ENCODE results near the gene PRXL2C. TPM values are rescaled to one million over a fixed set of nuclear protein-coding genes. Genes with fewer than 3 reads are reported as not detected.
"Not testable (repeated sequence)": the region's sequence is repeated elsewhere in the genome, so short reads cannot be mapped to it uniquely, and the experiment has no call there.

The PRXL2C gene, protein sequence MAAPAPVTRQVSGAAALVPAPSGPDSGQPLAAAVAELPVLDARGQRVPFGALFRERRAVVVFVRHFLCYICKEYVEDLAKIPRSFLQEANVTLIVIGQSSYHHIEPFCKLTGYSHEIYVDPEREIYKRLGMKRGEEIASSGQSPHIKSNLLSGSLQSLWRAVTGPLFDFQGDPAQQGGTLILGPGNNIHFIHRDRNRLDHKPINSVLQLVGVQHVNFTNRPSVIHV
- 10 to 100 TPM in 3 of 6 donors, 1 to 10 TPM in 3; 8.9 to 14.5 (median 10.6) TPM for polyA plus RNA-seq (ENCODE audit: low read depth in 6 of 6)

DNA sequence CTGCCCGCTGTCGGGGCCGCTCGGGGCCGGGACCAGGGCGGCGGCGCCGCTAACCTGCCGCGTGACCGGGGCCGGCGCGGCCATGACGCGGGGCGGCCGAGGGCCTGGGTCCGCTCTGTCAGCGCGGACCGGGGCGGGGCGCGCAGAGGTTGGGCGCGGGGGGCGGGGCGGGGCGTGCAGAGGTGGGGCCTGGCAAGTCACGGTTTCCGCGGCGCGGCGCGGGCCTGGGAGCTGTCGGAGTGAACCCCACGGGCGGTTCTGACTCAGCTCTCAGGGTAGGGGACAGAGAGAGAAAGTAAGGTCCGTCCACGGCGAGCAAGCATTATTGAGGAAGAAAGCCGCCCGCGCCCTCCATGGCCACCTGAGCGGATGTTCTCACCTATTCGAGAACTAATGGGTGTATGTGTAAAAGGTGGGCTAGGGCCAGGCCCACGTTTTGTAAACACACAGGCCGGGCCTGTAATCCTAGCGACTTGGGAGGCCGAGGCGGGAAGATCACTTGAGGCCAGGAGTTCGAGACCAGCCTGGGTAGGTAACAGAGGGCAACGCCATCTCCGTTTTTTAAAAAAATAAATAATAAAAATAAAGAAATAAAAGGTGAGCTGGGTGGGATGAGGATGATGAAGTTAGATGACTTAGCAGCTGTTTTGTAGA is at the start of gene PRXL2C:
PRXL2C (minus strand) TSS at position 120 of the 654 bp plus-strand sequence; CDS start at position 84, 36 bp downstream.
- H3K27ac Mint-ChIP-seq, result peak within 1 kb of the TSS; percentile 97 to 100 (median 99)
- peaks cover 0 to 2% (median 0%) of the 10 kb centered on the region in 7 donors for H3K9me3 Mint-ChIP-seq
- H3K4me1 Mint-ChIP-seq, result peaks cover 18 to 24% (median 21%) of the 10 kb centered on the region in 3 donors
- DNase-seq (peak; percentile 73), ATAC-seq (ENCODE audit: low read depth in 2 of 2) (peak; percentile 69 to 70)
- no peaks in the 10 kb centered on the region for H3K36me3 Mint-ChIP-seq
- peak within 1 kb of the TSS; percentile 90 to 97 (median 96) for H3K4me3 Mint-ChIP-seq
- peaks cover 0 to 6% (median 0%) of the 10 kb centered on the region in 3 donors for H3K27me3 Mint-ChIP-seq

DNA sequence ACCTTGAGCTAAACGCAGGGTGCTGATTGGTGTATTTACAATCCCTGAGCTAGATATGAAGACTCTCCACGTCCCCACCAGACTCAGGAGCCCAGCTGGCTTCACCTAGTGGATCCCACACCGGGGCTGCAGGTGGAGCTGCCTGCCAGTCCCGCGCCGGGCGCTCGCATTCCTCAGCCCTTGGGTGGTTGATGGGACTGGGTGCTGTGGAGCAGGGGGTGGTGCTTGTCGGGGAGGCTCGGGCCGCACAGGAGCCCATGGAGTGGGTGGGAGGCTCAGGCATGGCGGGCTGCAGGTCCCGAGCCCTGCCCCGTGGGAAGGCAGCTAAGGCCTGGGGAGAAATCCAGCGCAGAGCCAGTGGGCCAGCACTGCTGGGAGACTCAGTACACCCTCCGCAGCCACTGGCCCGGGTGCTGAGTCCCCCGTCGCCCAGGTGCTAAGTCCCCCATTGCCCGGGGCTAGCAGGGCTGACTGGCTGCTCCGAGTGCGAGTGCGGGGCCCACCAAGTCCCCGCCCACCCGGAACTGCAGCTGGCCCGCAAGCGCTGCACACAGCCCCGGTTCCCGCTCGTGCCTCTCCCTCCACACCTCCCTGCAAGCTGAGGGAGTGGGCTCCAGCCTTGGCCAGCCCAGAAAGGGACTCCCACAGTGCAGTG is 45.7 kb upstream of the PRXL2C start:
- H3K4me3 Mint-ChIP-seq; H3K4me1 Mint-ChIP-seq; DNase-seq; ATAC-seq (ENCODE audit: low read depth in 2 of 2); H3K27me3 Mint-ChIP-seq; H3K27ac Mint-ChIP-seq: not testable (repeated sequence)
- H3K9me3 Mint-ChIP-seq, result peaks cover 17 to 85% (median 43%) of the 10 kb centered on the region in 7 donors
- peaks cover 31 to 46% of the 10 kb centered on the region in 2 donors for H3K36me3 Mint-ChIP-seq

DNA sequence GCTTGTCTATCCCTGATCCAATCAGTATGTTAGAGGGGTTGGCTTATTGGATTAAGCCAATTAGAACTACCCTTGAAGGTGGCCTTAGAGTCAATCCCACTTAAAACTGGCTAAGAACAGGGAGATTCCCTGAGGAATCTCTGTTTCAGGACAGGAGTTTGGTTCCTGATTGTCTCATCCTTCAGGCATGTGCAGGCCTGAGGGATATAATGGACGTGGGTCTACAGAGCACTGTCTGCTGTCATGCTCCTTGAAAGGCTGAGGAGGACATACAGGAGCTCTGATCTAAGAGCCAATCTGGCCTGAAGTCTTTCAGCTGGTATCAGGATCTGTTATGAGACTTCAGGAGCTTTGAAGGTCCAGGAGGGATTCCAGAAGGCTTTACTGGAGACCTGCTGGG is 36.2 kb upstream of the PRXL2C start:
- Mint-ChIP-seq H3K27ac (no peak overlapping the region), H3K27me3 (peaks cover 0 to 7% (median 4%) of the 10 kb centered on the region in 3 donors), H3K9me3 (peaks cover 4 to 42% (median 21%) of the 10 kb centered on the region in 7 donors), H3K4me3 (no peak overlapping the region), H3K36me3 (peaks cover 14 to 20% of the 10 kb centered on the region in 2 donors), H3K4me1 (peaks cover 10 to 22% (median 13%) of the 10 kb centered on the region in 3 donors)
- no peak for DNase-seq
- no peak for ATAC-seq (ENCODE audit: low read depth in 2 of 2)

- ATAC-seq (ENCODE audit: low read depth in 2 of 2) (no peak), DNase-seq (no peak)
- Mint-ChIP-seq H3K27me3 (peaks cover 0 to 7% (median 4%) of the 10 kb centered on the region in 3 donors), H3K9me3 (peaks cover 4 to 28% (median 15%) of the 10 kb centered on the region in 7 donors), H3K4me1 (peaks cover 10 to 26% (median 13%) of the 10 kb centered on the region in 3 donors), H3K4me3 (peak overlapping the region in 4 of 8 donors; percentile 8 to 95 (median 39)), H3K27ac (peak overlapping the region in 4 of 6 donors; percentile 14 to 91 (median 82)), H3K36me3 (peaks cover 13 to 20% of the 10 kb centered on the region in 2 donors)
Measured at GRCh38 chr9:96688745-96689464, 33.8 kb upstream of the PRXL2C start.

DNA sequence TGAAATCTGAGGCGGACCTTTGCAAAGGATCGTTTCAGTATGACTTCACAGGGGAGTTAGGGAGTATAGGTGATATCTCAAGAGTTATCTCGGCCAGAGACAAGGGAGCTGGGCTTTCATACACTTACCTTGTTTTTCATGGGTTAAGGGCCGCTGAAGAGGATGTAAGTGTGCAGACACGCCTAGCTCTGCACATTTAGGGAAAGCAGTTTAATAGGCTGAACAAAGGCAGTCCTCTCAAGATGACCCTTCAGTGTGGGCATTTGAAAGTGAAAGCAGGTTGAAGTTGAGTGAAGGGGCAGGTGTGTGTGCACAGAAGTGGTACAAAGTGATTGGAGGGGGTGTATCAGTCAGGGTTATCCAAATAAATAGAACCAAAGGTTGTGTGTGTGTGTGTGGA is 33.1 kb upstream of the PRXL2C start:
- Mint-ChIP-seq H3K27me3 (peaks cover 0 to 7% (median 4%) of the 10 kb centered on the region in 3 donors), H3K4me1 (peaks cover 10 to 26% (median 13%) of the 10 kb centered on the region in 3 donors), H3K4me3 (peak overlapping the region in 6 of 8 donors; percentile 15 to 95 (median 52)), H3K36me3 (peaks cover 13 to 20% of the 10 kb centered on the region in 2 donors), H3K27ac (peak overlapping the region in 5 of 6 donors; percentile 4 to 91 (median 82)), H3K9me3 (peaks cover 4 to 22% (median 12%) of the 10 kb centered on the region in 7 donors)
- DNase-seq (no peak), ATAC-seq (ENCODE audit: low read depth in 2 of 2) (no peak)

- peak overlapping the region; percentile 91 to 99 (median 96) for H3K27ac Mint-ChIP-seq
- H3K36me3 Mint-ChIP-seq, result peaks cover 13 to 16% of the 10 kb centered on the region in 2 donors
- H3K27me3 Mint-ChIP-seq, result peaks cover 0 to 7% (median 4%) of the 10 kb centered on the region in 3 donors
- DNase-seq (peak; percentile 89), ATAC-seq (ENCODE audit: low read depth in 2 of 2) (peak; percentile 93 to 98)
- peaks cover 2 to 16% (median 8%) of the 10 kb centered on the region in 7 donors for H3K9me3 Mint-ChIP-seq
- H3K4me3 Mint-ChIP-seq, result peak overlapping the region; percentile 90 to 95 (median 93)
- peaks cover 10 to 26% (median 13%) of the 10 kb centered on the region in 3 donors for H3K4me1 Mint-ChIP-seq
Measured at GRCh38 chr9:96686638-96687335, 31.7 kb upstream of the PRXL2C start.

- DNase-seq (no peak), ATAC-seq (ENCODE audit: low read depth in 2 of 2) (no peak)
- Mint-ChIP-seq H3K27me3 (peaks cover 0 to 9% (median 0%) of the 10 kb centered on the region in 3 donors), H3K4me3 (no peak overlapping the region), H3K36me3 (no peaks in the 10 kb centered on the region), H3K27ac (peak overlapping the region in 1 of 6 donors; percentile 56), H3K9me3 (peaks cover 0 to 3% (median 0%) of the 10 kb centered on the region in 7 donors), H3K4me1 (peaks cover 0 to under 1% (median 0%) of the 10 kb centered on the region in 3 donors)
Measured at GRCh38 chr9:96680812-96681499, 25.8 kb upstream of the PRXL2C start.

- Mint-ChIP-seq H3K36me3 (no peaks in the 10 kb centered on the region), H3K9me3 (peaks cover 0 to 3% (median 2%) of the 10 kb centered on the region in 7 donors), H3K4me3 (no peak overlapping the region), H3K27me3 (peaks cover 6 to 19% (median 17%) of the 10 kb centered on the region in 3 donors), H3K4me1 (no peaks in the 10 kb centered on the region), H3K27ac (no peak overlapping the region)
- DNase-seq, result no peak
- ATAC-seq (ENCODE audit: low read depth in 2 of 2), result no peak
Measured at GRCh38 chr9:96674906-96675538, 19.9 kb upstream of the PRXL2C start.

DNA sequence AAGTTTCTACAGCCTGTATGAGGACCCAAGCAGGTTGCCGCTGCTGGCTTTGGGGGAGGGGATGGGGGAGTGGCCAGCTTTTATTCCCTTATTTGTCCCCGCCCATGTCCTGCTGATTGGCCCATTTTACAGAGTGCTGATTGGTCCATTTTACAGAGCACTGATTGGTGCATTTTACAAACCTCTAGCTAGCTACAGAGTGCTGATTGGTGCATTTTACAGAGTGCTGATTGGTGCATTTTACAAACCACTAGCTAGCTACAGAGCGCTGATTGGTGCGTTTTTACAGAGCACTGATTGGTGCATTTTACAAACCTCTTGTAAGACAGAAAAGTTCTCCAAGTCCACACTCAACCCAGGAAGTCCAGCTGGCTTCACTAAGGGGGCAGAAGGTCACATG is 18.7 kb upstream of the PRXL2C start:
- H3K36me3 Mint-ChIP-seq; H3K4me1 Mint-ChIP-seq; ATAC-seq (ENCODE audit: low read depth in 2 of 2); DNase-seq; H3K4me3 Mint-ChIP-seq; H3K9me3 Mint-ChIP-seq; H3K27ac Mint-ChIP-seq: not testable (repeated sequence)
- peaks cover 14 to 17% (median 14%) of the 10 kb centered on the region in 3 donors for H3K27me3 Mint-ChIP-seq

- peaks cover 8 to 21% (median 11%) of the 10 kb centered on the region in 3 donors for H3K27me3 Mint-ChIP-seq
- no peak overlapping the region for H3K4me3 Mint-ChIP-seq
- ATAC-seq (ENCODE audit: low read depth in 2 of 2) (no peak), DNase-seq (no peak)
- peaks cover 0 to 3% (median 0%) of the 10 kb centered on the region in 7 donors for H3K9me3 Mint-ChIP-seq
- H3K27ac Mint-ChIP-seq, result peak overlapping the region in 1 of 6 donors; percentile 73
- no peaks in the 10 kb centered on the region for H3K36me3 Mint-ChIP-seq
- no peaks in the 10 kb centered on the region for H3K4me1 Mint-ChIP-seq
Measured at GRCh38 chr9:96668868-96669534, 13.9 kb upstream of the PRXL2C start.

DNA sequence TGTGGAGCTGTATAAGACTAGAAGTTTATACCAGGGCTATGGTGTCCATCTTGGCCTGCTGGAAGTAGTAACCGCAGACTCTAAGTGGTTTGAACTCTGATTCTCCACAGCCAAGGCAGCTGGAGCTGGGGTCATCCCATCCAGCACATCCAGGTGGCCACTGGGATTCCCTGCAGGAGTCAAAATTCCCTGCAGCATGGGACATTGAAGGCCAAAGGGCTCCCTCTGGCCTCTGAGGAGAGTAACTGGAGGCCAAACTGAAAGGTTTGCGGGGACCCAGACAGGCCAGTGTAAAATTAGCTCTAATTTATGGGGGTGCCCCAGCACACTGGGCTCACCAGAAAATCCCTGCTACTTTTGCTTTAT is 12.2 kb upstream of the PRXL2C start:
- Mint-ChIP-seq H3K36me3 (no peaks in the 10 kb centered on the region), H3K27ac (peak overlapping the region in 1 of 6 donors; percentile 44), H3K4me1 (no peaks in the 10 kb centered on the region), H3K4me3 (no peak overlapping the region), H3K9me3 (no peaks in the 10 kb centered on the region), H3K27me3 (peaks cover 15 to 16% (median 15%) of the 10 kb centered on the region in 3 donors)
- DNase-seq, result no peak
- no peak for ATAC-seq (ENCODE audit: low read depth in 2 of 2)
